CD4-positive, alpha-beta T cell treated with Interleukin-10 for 1 hour (primary cell): ENCODE results near the gene ERGIC2.
"Not testable (repeated sequence)": the region's sequence is repeated elsewhere in the genome, so short reads cannot be mapped to it uniquely, and the experiment has no call there.

Source experiments
- DNase-seq: peaks from one replicate; pipeline ENCODE4 v3.0.0-alpha.2; 2020

The ERGIC2 gene

DNA sequence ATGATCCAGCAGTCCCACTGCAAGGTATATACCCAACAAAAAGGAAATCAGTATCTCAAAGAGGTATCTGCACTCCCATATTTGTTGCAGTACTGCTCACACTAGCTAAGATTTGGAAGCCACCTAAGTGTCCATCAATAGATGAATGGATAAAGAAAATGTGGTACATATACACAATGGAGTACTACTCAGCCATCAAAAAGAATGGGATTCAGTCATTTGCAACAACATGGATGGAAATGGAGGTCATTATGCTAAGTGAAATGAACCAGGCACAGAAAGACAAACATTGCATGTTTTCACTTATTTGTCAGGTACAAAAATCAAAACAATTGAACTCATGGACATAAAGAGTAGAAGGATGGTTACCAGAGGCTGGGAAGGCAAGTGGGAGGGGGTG lies 90.5 kb downstream of the ERGIC2 start:
- DNase-seq, result not testable (repeated sequence)

DNA sequence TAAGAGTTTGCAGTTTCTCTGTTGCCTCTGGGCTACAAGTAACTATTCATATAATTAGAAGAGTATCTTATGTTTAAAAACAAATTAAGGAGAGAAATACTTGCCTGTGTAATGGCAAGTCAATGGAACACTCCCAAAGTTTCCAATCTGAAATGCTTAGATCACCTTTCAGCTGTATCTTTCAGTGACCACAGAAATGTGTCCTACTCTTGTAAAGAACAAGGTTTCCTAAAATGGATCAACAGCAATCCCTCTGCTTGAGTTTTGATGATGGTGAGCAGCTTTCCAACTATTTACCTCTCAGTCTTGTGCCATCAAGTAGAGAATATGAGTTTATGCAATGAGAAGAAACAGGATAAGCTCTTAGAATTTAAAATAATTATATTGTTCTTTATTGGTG lies 92.9 kb downstream of the ERGIC2 start:
- no peak for DNase-seq

DNA sequence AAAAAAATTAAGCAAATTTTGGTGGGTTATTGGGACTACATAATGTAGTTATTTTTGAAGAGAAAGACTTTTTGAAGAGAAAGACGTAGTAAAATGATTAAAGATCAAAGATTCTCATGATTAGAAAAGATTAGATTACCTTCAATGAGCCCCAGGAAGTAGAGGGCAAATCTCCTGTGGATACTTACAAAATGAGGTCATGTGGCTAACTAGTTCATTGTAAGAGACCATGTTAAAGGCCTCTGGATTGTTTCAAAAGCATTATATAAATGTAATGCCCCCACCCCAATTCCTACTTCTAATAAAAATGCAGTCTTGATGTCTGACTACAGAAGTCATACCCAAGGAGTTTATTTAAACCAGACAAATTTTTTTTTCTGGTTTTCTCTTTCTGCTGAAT lies 93.3 kb downstream of the ERGIC2 start:
- DNase-seq, result no peak
